ENCODE data around the gene LAMA5.

GRCh38 chr20:62344092-62344491, 23.0 kb downstream of the LAMA5 start:
- TF ChIP-seq CTCF (IDR thresholded peaks at IDR 0.05 in 4 of 5, conservative IDR thresholded peaks at IDR 0.05 in 1 of 5) (no peak), POLR2A (IDR thresholded peaks at IDR 0.05) (no peak)

Measured in gastrocnemius medialis (tissue), 4 donors.